ENCODE data around the gene GLCE.

GLCE gene

GRCh38 chr15:69308949-69309348 is 148.5 kb downstream of the GLCE start:
- DNase-seq (ENCODE audit: low spot score) = no peak
- no peak for TF ChIP-seq CTCF (IDR thresholded peaks at IDR 0.05; ENCODE audit: extremely low read depth, insufficient read depth, missing control alignments)

GRCh38 chr15:69311319-69311721 is 150.9 kb downstream of the GLCE start:
- TF ChIP-seq CTCF (IDR thresholded peaks at IDR 0.05; ENCODE audit: extremely low read depth, insufficient read depth, missing control alignments) = no peak
- in situ Hi-C loops (cut with MboI; ENCODE audit: low pct_unique_long_range_greater_than_20kb, low sequenced_read_pairs, unreplicated experiment) = no loop called here
- no peak for DNase-seq (ENCODE audit: low spot score)

More at GRCh38 chr15:69308949-69309348, 148.5 kb downstream of the GLCE start:
- in situ Hi-C loops (cut with MboI; ENCODE audit: low pct_unique_long_range_greater_than_20kb, low sequenced_read_pairs, unreplicated experiment) = no loop called here

GRCh38 chr15:69313432-69314000 is 153.1 kb downstream of the GLCE start:
- in situ Hi-C loops (cut with MboI; ENCODE audit: low pct_unique_long_range_greater_than_20kb, low sequenced_read_pairs, unreplicated experiment) = no loop called here
- DNase-seq (ENCODE audit: low spot score) = no peak

GRCh38 chr15:69314131-69314530 is 153.7 kb downstream of the GLCE start:
- in situ Hi-C loops (cut with MboI; ENCODE audit: low pct_unique_long_range_greater_than_20kb, low sequenced_read_pairs, unreplicated experiment) = no loop called here
- no peak for TF ChIP-seq CTCF (IDR thresholded peaks at IDR 0.05; ENCODE audit: extremely low read depth, insufficient read depth, missing control alignments)
- DNase-seq (ENCODE audit: low spot score) = peak; percentile 10

More at GRCh38 chr15:69313432-69314000, 153.1 kb downstream of the GLCE start:
- TF ChIP-seq CTCF (IDR thresholded peaks at IDR 0.05; ENCODE audit: extremely low read depth, insufficient read depth, missing control alignments) = no peak

- in situ Hi-C loops (cut with MboI; ENCODE audit: low pct_unique_long_range_greater_than_20kb, low sequenced_read_pairs, unreplicated experiment) = no loop called here
- no peak for TF ChIP-seq CTCF (IDR thresholded peaks at IDR 0.05; ENCODE audit: extremely low read depth, insufficient read depth, missing control alignments)
- no peak for DNase-seq (ENCODE audit: low spot score)
Measured at GRCh38 chr15:69314736-69315135, 154.3 kb downstream of the GLCE start.

- no peak for TF ChIP-seq CTCF (IDR thresholded peaks at IDR 0.05; ENCODE audit: extremely low read depth, insufficient read depth, missing control alignments)
- in situ Hi-C loops (cut with MboI; ENCODE audit: low pct_unique_long_range_greater_than_20kb, low sequenced_read_pairs, unreplicated experiment) = no loop called here
- DNase-seq (ENCODE audit: low spot score) = peak; percentile 4
Measured at GRCh38 chr15:69315402-69316110, 155.1 kb downstream of the GLCE start.

Data from GM13977 (cell line).